Prostate gland (tissue), 2 donors: ENCODE data around the gene GLO1. TPM values are rescaled to one million over a fixed set of nuclear protein-coding genes. Genes with fewer than 3 reads are reported as not detected.

ENCODE experiments used
- DNase-seq: peaks from one replicate; pipeline ENCODE4 v3.0.0-alpha.2; 2019; ENCODE audit warnings: low spot score
- H3K27ac ChIP-seq, 2 donors: fragments of 200-600 bp; sonication (generic); 2 replicates each; pipeline ENCODE4 v1.5.1; 2017 to 2019
- H3K27me3 ChIP-seq: fragments of 200-600 bp; sonication (generic); replicated peaks from 2 replicates; pipeline ENCODE4 v1.5.1; 2019; ENCODE audit not compliant: insufficient read depth
- H3K36me3 ChIP-seq, 2 donors: fragments of 200-600 bp; sonication (generic); 1 replicate in 1 of 2; 2 replicates in 1 of 2; pipeline versions ENCODE4 v1.5.1 to v1.8.1; 2017 to 2019
- H3K4me1 ChIP-seq: fragments of 200-600 bp; sonication (generic); replicated peaks from 2 replicates; pipeline ENCODE4 v1.5.1; 2019
- H3K4me3 ChIP-seq, 2 donors: fragments of 200-600 bp; sonication (generic); 2 replicates each; pipeline ENCODE4 v1.5.1; 2017 to 2019
- H3K9me3 ChIP-seq: fragments of 200-600 bp; sonication (generic); 2 replicates; pipeline ENCODE4 v1.5.1; 2017
- POLR2A ChIP-seq: fragments of 450-650 bp; IDR thresholded peaks from one replicate; pipeline ENCODE4 v1.6.1; 2016; ENCODE audit warnings: antibody characterized with exemption, mild to moderate bottlenecking
- POLR2AphosphoS5 ChIP-seq: sonication (generic); formaldehyde crosslinking; IDR thresholded peaks from one replicate; pipeline ENCODE4 v1.6.1; 2017; ENCODE audit warnings: antibody characterized with exemption
- WGBS: methylation state at CpG from one replicate; pipeline ENCODE4 v1.1.5; 2018; 5-methylcytosine and 5-hydroxymethylcytosine counted together
- intact Hi-C: fragments of 100-400 bp; cut with DNase I; formaldehyde crosslinking; loops from one replicate; pipeline ENCODE4 v1.14.2; 2022
- total RNA-seq, 2 donors: library from RNA; depleted of rRNA; stranded (reverse); fragments of >200 nt; gene quantifications; one replicate each; pipeline ENCODE4 v1.1.0, GENCODE V29; 2016
- TF ChIP-seq, protein P1 (sequence below), 4 experiments: fragments of 200-600 bp in 2 of 4; fragments of 450-650 bp in 2 of 4; sonication (generic) in 2 of 4; IDR thresholded peaks; 1 replicate in 3 of 4; 2 replicates in 1 of 4; pipeline ENCODE4 v1.5.1; 2016 to 2019; ENCODE audit warnings: antibody characterized with exemption in 4 of 4, mild to moderate bottlenecking in 2 of 4, moderate library complexity in 2 of 4

GLO1 gene
- total RNA-seq, 2 donors from 2014 or later, result 93.7 to 176 TPM

DNA sequence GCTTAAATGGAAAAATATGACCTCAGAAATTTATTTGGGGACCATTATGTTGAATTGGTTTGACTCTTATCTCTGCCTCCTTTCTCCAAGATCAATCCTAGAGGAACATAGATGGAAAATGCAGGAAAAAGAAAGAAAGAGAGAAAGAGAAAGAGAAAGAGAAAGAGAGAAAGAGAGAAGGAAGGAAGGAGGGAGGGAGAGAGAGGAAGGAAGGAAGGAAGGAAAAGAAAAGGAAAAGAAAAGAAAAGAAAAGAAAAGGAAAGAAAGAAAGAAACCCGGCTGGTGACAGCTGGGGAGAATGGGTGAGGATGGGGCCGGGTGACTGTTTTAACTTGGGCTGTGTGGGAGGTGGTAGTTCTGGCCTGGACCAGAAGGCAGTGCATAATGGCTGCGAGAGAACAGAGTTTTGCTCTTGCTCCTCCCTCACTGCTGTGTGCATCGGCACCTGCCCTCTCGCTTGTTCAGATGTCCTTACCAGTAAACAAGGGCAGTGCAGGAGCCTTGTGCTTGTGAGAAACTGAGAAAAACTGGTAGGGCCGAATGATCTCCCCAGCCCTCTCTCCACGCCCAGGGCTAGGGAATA lies 24.7 kb downstream of the GLO1 start:
- no peak overlapping the region for H3K4me3 ChIP-seq
- no peak overlapping the region for H3K27ac ChIP-seq
- no peaks in the 10 kb centered on the region for H3K36me3 ChIP-seq
- H3K9me3 ChIP-seq, result no peaks in the 10 kb centered on the region
- no peak for DNase-seq
- H3K4me1 ChIP-seq, result no peaks in the 10 kb centered on the region
- WGBS, result 87% methylated on average over 7 of the region's 7 CpGs
- TF ChIP-seq POLR2AphosphoS5 (no peak), POLR2A (no peak)
- TF ChIP-seq, protein P1, sequence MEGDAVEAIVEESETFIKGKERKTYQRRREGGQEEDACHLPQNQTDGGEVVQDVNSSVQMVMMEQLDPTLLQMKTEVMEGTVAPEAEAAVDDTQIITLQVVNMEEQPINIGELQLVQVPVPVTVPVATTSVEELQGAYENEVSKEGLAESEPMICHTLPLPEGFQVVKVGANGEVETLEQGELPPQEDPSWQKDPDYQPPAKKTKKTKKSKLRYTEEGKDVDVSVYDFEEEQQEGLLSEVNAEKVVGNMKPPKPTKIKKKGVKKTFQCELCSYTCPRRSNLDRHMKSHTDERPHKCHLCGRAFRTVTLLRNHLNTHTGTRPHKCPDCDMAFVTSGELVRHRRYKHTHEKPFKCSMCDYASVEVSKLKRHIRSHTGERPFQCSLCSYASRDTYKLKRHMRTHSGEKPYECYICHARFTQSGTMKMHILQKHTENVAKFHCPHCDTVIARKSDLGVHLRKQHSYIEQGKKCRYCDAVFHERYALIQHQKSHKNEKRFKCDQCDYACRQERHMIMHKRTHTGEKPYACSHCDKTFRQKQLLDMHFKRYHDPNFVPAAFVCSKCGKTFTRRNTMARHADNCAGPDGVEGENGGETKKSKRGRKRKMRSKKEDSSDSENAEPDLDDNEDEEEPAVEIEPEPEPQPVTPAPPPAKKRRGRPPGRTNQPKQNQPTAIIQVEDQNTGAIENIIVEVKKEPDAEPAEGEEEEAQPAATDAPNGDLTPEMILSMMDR (IDR thresholded peaks at IDR 0.05), result no peak
- no peaks in the 10 kb centered on the region for H3K27me3 ChIP-seq
- intact Hi-C loops, result no loop called here

DNA sequence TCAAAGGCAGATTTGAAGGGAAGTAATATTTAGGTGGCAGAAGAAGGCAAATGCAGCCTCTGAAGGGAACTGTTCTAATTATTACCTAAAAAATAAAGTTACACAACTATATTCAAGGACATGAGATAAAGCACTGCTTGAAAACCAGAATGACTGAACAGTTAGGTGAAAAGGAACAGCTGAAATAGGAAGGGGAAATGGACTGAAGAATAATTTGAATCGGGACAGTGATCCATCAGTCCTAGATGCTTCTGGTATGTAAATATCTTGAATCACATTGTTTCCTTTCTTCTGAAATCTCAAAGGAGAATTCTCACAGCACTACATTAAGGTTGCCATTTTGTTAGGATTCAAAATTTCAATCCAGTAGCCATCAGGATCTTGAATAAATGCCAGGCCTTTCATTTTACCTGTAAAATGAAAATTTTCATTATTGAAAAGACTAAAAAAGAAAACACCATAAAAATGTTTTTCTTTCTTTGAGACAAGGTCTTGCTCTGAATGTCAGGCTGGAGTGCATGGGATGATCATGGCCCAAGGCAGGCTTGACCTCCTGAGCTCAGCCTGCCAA lies 25.9 kb downstream of the GLO1 start:
- intact Hi-C loops, result no loop called here
- TF ChIP-seq POLR2A, result no peak
- TF ChIP-seq, protein P1 (IDR thresholded peaks at IDR 0.05), result no peak
- no peaks in the 10 kb centered on the region for H3K27me3 ChIP-seq
- H3K9me3 ChIP-seq, result no peaks in the 10 kb centered on the region
- H3K4me3 ChIP-seq, result no peak overlapping the region
- no peaks in the 10 kb centered on the region for H3K4me1 ChIP-seq
- 81% methylated on average over 1 of the region's 1 CpG for WGBS
- no peak overlapping the region for H3K27ac ChIP-seq
- no peak for DNase-seq
- H3K36me3 ChIP-seq, result no peaks in the 10 kb centered on the region

DNA sequence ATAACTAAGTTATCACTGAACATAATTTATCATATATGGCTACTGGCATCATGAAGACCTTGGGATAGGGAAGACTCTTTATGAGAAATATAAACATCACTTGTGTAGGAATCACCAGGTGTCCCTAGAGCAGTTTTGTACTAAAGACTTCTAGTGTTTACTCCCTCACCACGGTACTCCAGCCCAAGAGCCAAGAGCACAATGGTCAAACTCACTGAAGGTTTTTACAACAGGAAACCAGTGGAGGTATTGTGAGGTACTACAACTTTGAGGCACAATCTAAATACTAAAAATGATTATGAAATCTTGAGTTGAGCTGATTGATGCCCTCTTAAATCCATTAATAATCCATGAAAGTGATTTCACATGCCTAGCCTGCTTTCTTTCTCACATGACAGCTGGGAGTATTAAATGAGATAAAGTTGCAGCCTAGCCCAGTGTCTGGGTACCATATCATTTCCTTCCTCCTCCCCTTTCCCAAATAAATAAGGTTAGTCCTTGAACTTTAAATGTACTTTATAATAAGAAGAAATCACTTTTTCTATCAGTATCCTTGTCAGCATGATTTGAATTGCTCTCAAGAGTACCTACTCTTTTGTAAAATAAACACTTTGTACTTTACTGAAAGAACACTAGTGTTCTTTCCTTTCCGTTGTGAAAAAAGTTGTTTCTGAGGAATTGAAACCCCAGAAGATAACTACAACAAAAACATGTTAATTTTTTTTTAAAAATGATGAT lies 26.5 kb downstream of the GLO1 start:
- no peak for DNase-seq
- 47% methylated on average over 2 of the region's 2 CpGs for WGBS
- intact Hi-C loops, result no loop called here
- no peak for TF ChIP-seq POLR2A
- TF ChIP-seq, protein P1 (IDR thresholded peaks at IDR 0.05), result no peak
- TF ChIP-seq POLR2AphosphoS5, result no peak
- no peak overlapping the region for H3K4me3 ChIP-seq
- no peak overlapping the region for H3K27ac ChIP-seq
- no peaks in the 10 kb centered on the region for H3K4me1 ChIP-seq
- no peaks in the 10 kb centered on the region for H3K36me3 ChIP-seq
- H3K9me3 ChIP-seq, result no peaks in the 10 kb centered on the region
- no peaks in the 10 kb centered on the region for H3K27me3 ChIP-seq

DNA sequence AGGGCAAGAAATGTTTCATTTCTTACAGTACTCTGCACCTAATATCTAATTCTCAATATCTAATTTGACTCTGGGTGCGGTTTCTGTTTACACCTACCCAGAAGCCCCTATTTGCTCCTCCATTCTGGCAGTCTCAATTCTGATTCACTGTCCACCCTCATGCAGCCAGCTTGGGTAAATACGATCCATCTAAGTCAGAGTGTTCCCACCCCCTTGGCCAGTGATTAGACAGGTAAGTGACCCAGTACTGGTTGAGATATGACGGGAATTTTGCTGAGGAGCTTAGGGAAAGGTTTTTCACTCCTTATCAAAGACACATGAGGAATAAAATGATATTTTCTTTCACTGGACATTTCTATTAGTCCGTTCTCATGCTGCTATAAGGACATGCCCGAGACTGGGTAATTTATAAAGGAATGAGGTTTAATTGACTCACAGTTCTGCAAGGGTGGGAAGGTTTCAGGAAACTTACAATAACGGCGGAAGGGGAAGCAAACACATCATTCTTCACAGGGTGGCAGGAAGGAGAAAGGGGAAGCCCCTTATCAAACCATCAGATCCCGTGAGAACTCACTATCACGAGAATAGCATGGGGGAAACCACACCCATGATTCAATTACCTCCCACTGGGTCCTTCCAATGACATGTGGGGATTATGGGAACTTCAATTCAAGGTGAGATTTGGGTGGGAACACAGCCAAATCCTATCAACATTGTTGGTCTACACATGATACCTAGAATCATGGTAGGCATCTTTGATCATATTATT lies 29.4 kb downstream of the GLO1 start:
- Histone ChIP-seq H3K4me1 (no peaks in the 10 kb centered on the region), H3K9me3 (no peaks in the 10 kb centered on the region), H3K4me3 (no peak overlapping the region), H3K27ac (no peak overlapping the region), H3K27me3 (no peaks in the 10 kb centered on the region), H3K36me3 (no peaks in the 10 kb centered on the region)
- WGBS, result 46% methylated on average over 9 of the region's 9 CpGs
- no peak for DNase-seq
- intact Hi-C loops, result no loop called here
- TF ChIP-seq POLR2AphosphoS5 (no peak), POLR2A (no peak)
- TF ChIP-seq, protein P1 (IDR thresholded peaks at IDR 0.05), result no peak
